PC-3 (cell line): Measurements from ENCODE around the gene TCEAL8.

Source experiments
- EZH2phosphoT487 ChIP-seq: fragments of 300-600 bp; sonication (generic); IDR thresholded peaks from 2 replicates; pipeline ENCODE4 v1.6.1; 2018; ENCODE audit warnings: mild to moderate bottlenecking, antibody characterized with exemption, low read length, borderline replicate concordance
- TF ChIP-seq, protein P1 (sequence below): fragments of 300-600 bp; sonication (generic); conservative IDR thresholded peaks from 2 replicates; pipeline ENCODE4 v1.5.1; 2017; ENCODE audit warnings: antibody characterized with exemption, low read depth, mild to moderate bottlenecking, low read length

DNA sequence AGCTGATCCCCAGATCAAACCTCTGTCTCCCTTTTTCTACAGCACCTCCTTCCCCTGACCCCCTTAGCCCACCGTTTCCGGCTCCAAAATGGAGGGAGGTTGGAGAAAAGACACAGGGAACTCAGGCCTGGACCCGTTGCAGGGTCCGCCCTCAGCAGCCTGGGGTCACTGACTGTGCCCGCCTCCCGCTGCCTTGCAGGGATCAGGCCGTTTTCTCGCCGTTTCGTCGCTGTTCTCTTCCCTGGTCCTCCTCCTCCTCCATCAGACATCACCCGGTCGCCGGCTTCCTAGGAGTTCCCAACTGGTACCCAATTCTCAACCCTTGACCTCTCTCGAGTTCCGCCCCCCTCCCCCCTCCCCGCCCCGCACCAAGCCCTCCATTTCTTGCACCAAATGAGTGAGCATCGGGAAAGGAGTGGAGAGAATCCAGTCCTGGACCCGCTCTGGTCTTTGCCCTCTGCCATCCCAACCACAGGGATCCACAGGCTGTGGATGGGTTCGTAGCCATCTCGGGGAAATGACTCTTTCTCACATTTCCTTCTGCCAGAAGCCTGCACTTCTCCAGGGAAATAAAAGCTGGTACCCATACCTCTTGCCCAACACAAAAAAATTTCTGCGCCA is 21.1 kb upstream of the TCEAL8 start:
- no peak for TF ChIP-seq EZH2phosphoT487
- TF ChIP-seq, protein P1, sequence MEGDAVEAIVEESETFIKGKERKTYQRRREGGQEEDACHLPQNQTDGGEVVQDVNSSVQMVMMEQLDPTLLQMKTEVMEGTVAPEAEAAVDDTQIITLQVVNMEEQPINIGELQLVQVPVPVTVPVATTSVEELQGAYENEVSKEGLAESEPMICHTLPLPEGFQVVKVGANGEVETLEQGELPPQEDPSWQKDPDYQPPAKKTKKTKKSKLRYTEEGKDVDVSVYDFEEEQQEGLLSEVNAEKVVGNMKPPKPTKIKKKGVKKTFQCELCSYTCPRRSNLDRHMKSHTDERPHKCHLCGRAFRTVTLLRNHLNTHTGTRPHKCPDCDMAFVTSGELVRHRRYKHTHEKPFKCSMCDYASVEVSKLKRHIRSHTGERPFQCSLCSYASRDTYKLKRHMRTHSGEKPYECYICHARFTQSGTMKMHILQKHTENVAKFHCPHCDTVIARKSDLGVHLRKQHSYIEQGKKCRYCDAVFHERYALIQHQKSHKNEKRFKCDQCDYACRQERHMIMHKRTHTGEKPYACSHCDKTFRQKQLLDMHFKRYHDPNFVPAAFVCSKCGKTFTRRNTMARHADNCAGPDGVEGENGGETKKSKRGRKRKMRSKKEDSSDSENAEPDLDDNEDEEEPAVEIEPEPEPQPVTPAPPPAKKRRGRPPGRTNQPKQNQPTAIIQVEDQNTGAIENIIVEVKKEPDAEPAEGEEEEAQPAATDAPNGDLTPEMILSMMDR: no peak
